GM19397 (cell line): ENCODE data around the gene EVC2.
"Not testable (repeated sequence)": the region's sequence is repeated elsewhere in the genome, so short reads cannot be mapped to it uniquely, and the experiment has no call there.

ENCODE experiments used
- ATAC-seq: cut with Tn5 transposase; IDR thresholded peaks from one replicate; pipeline ENCODE4 v1.9.1; 2021; ENCODE audit warnings: mild to moderate bottlenecking, moderate library complexity; ENCODE audit not compliant: unreplicated experiment

Gene EVC2

DNA sequence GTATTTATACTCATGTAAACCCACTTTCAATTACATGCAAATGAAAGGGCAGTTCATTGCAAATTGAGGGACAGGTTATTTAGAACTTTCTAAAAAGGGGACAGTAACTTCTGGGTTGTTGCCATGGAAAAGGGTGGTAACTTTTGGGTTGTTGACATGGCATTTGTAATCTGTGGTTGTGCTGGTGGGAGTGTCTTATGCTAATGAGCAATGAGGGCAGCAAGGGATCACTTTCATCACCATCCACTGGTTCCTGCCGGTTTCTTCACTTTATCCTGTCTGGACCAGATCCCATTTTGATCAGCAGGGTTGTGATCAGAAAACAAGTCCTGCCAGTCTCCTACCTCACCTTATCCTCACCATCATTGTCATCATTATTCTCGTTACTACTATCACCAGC lies 34.6 kb upstream of the EVC2 start:
- no peak for ATAC-seq

DNA sequence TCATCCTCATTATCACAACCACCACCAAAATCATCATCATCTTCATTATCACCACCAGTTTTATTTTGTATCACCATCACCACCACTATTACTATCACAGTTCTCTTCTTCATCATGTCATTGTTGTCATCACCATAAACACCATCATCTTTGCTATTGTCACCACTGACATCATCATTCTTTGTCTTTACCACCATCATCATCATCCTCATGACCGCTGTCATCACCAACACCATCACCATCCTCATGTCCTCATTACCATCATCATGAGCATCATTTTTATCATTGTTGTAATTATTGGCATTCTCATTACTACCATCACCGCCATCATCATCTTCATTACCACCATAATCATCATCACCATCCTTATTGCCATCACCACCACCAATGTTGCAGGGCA lies 34.0 kb upstream of the EVC2 start:
- ATAC-seq, result no peak

DNA sequence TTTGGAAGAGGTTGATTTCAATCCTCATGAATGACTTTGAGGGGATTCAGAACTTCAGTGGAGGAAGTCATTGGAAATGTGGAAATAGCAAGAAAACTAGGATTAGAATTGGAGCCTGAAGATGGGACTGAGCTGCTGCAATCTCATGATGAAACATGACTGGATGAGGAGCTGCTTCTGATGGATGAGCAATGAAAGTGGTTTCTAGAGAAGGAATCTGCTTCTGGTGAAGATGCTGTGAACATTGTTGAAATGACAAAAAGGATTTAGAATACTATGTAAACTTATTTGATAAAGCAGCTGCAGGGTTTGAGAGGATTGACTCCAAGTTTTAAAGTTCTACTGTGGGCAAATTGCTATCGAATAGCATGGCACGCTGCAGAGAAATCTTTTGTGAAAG lies 29.7 kb upstream of the EVC2 start:
- ATAC-seq, result no peak

DNA sequence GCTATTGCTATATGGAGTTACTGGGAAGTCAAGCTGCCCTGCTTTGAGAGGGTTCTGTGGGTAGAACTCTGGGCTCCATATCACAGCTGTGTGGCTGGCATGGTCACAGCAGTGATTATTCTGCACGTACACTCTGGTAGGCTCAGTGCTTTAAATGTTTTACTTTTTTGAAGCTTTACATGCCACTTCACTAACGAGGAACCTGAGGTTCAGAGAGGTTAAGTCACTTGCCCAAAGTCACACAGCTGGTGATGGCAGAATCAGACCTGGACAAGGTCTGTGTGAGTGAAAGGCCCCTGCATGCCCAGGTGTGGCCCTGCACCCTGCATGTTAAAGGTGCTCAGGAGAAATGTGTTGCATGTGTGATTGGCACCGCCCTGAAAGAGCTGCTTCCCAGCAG lies 27.1 kb upstream of the EVC2 start:
- ATAC-seq, result no peak

DNA sequence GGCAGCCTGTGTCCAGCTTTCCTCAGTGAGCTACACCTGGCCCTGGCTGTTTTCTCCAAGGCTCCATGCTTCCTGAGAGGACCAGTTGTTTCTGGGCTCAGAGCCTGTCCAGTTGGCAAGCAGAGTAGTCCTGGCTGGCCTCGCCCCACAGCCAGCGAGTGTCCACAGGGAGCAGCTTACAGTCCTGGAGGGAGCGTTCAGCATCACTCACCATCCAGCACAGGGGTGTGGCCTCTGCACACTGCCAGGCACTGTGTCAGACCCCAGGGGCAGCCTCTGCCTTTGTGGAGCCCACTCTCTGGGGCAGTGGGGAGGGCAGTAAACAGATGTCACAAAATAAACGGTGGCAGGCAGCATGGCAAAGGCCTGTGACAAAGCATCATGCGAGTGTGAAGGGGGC lies 26.5 kb upstream of the EVC2 start:
- ATAC-seq, result no peak

DNA sequence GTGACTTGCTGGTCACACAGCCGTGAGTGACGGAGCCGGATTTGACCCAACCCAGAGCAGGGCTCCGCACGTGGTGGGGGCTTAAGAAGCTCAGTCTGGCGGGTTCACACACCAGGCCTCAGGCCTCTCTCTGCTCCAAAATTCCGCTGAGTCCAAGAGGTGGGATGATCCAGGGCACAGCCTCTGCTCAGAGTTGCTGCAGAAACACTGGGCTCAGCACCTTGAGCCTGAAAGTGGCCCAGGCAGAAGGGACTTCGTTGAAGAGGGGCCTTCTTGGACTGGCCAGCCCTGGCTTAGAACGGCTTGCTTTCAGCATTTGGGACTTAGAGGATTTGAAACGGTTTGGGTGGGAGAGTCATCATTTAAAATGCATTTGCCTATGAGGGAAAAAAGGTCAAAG lies 23.8 kb upstream of the EVC2 start:
- no peak for ATAC-seq

DNA sequence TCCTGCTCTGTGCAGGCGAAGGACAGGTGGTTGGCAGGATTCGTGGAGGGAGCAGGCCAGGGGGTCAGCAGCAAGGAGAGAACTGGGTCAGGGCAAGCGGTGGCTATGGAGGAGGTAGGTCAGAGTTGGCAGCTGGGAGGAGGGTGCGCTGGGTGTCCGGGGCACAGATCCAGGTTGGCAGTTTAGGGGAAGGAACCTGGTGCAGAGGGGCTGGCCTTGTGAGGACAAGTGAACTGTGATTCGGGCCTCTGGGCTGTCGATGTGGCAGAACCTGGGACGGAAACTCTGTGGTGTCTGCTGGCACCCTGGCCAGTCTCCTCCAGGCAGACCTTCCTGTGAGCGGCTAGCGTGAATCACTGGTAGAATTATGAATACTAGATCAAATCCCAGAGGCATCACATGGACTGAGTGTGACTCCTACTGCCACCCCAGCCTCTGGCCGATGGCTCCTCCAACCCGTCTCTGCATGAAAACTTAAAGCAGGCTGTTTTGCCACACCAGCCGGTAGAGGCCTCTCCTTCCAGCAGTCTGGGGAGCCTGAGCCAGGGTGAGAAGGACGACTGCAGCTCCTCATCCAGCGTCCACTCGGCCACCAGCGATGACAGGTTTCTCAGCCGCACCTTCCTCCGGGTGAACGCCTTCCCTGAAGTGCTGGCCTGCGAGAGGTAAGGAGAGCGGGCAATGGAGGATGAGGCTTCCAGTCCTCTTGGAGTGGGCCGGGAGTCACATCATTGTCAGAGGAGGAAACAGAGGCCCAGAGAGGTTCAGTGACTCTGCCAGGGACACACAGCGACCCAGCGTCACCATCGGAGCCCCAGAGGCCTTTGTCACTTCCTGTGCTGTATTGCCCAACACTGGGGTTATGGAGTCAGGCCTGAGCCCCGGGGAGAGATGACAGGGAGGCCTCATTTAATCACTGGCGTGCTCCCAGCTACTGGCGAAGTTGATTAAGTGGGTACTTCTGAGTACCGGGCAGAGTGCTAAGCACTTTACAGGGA lies 22.9 kb upstream of the EVC2 start:
- no peak for ATAC-seq

DNA sequence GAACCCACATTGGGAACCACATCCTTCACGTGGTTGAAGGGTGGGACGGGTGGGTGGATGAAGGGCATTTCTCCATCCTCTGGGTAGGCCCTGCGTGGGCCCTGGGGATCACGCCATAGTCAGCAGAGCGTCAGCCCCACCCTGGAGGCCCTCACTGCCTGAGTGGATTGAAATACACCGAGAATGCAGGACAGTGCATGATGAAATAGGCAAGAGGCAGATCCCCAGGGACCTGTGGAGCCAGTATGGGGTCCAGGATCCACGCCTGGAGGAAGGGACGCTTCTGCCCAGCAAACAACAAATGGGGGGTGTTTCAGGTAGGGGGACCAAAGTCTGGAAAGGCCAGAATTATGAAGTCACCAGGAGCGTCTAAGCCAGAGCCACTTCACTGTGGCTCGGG lies 22.1 kb upstream of the EVC2 start:
- ATAC-seq, result no peak

DNA sequence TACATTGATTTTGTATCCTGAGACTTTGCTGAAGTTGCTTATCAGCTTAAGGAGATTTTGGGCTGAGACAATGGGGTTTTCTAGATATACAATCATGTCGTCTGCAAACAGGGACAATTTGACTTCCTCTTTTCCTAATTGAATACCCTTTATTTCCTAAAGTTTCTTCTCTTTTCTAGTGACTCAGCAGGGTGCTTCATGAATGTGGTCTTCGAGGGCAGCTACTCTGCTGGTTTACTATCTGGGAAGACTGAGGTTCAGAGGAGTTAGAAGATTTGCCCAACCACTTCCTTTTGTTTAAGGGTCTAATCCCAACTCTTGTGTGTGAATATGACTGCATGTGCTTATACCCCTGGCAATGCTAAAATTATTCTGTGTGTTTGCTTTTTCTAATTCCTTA lies 20.1 kb upstream of the EVC2 start:
- ATAC-seq, result not testable (repeated sequence)

DNA sequence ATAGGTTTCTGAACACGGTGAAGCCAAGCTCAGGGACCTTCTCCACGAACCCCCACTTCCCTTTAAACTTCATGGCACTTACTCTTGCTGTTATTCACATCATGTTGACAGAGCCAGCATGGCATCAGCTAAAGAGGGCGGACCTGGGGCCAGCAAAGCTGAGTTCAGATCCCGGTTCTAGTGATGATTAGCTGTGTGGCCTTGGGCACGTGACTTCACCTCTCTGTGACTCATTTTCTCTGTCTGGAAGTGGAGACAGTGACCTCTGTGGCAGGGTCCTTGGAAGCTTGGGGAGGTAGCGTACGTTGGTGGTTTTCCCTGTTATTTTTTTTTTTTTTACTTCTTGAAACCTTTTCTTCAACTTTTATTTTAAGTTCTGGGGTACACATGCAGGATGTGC lies 16.0 kb upstream of the EVC2 start:
- no peak for ATAC-seq

DNA sequence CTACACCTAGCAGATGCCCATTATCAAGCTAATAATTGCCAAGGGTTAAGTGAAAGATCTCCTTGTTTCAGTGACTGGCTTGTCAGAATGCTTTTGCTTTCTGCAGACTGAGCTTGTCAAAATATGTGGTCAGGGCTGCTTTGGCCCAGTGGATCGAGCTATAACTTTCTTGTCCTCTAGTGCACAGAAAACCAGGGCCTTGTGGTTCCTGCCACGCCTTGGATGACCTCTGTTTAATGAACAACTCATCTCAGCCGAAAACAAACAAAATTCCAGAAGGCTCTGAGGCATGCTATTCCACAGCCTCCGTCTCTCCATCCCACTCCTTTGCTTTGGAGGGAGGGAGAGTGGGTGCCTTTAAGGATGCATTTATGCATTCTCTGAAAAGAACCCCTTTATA lies 14.0 kb upstream of the EVC2 start:
- ATAC-seq, result no peak

DNA sequence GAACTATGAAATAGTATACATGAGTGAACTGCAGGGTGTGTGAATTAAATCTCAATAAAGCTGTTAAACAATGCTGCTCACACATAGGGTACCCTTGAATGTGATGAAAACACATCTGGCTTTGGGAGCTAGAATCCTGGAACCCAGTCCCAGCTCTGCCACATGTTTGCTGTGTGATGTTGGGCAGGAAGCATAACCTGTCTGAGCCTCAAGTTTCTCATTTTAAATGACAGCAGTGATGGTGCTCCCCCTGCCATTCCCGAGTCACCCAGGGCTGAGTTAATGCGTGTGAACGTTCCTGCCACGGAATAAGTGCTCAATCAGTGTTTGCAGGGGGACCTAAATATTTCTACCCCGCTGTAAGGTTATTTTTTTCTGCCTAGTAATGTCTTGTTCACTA lies 13.6 kb upstream of the EVC2 start:
- ATAC-seq, result no peak

DNA sequence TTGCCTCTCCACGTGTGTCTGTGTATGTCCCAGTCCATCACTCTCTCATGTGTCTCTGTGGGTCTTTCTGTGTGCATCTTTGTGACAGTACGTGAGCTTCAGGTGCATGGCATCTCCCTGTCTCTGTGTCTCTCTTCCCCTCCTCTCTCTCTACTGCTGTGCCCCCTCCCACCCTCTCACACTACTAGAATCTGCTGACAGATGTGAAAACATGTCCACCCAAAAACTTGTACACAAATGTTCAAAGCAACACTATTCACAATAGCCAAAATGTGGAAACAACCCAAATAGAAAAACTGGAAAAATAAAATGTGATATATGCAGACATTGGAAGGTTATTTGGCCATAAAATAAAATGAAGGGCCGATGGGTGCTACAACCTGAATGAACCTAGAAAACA lies 12.6 kb upstream of the EVC2 start:
- ATAC-seq, result no peak

DNA sequence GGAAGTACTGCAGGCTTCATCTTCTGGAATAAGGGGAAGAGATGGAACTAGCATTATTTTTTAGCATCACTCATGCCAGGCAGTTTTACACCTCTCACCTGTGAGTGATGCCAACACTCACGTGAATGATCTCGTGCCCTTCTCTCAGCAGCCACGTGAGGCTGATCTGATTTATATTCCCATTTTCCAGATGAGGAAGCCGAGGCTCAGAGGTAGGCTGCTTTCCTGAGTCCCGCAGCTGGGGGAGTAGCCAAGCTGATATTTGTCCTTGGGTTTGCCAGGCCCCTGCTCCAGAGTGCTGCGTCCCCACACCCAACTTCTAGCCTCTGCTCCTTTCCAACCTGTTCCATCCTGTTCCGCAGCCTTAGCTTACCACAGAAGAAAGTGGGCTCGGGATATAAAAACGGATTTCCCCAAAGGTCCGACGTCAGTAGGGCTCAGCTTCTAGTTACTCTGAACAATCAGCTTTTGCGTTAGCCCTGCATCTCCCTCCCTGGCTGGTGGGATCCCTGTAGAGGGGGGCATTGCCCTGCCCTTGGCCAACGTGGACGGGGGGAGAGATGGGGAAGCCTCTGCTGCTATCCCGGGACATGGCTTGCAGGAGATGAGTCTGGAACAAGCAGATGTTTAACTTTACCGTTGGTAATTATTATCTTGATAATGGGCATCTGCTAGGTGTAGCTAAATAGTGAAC lies 11.9 kb upstream of the EVC2 start:
- no peak for ATAC-seq

DNA sequence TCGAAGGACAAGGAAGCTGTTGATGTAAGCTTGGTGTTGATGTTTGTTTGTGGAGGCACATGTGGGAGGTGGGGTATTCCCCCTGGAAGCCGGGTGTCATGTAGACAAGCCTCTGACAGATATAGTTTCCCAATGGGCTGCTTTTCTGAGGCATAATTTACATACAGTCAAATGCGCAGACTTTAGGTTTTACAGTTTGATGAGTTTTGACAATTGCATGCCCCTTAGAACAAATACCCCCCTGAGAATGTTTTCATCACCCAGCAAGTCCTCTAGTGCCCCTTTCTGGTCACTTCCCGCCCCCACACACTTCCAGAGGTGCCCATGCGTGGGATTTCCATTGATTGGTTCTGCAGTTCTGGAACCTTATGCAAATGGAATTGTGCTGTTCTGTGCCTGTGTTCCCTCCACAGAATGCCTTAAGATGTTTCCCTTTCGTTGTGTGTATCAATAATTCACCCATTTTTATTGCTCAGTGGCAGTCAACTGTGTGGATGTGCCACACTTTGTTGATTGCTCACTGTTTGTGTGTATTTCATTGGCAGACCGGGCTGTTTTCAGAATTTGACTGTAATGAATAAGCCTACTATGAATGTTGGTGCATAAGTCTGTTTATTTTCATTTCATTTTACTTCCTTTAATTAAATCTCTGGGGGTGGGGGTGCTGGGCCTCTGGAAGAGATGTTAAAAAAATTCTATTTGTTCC lies 11.1 kb upstream of the EVC2 start:
- no peak for ATAC-seq

DNA sequence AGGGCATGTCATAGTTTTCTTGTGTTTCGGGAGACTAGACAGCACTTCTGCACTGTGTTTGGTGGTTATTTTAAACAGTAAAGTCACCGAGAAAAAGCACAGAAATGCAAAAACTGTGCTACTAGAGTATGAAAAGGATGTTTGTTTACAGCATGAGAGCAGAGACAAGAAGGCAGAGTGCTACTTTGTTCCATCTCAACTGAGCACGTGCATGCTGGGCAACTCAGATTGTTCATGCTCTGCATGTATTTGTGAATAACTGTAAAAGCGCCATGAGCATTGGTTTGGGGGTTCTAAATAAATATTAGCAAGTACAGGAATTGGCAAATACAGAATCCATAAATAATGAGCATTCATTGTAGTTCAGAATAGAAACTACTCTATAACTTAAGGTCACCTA lies 10.1 kb upstream of the EVC2 start:
- ATAC-seq, result no peak

DNA sequence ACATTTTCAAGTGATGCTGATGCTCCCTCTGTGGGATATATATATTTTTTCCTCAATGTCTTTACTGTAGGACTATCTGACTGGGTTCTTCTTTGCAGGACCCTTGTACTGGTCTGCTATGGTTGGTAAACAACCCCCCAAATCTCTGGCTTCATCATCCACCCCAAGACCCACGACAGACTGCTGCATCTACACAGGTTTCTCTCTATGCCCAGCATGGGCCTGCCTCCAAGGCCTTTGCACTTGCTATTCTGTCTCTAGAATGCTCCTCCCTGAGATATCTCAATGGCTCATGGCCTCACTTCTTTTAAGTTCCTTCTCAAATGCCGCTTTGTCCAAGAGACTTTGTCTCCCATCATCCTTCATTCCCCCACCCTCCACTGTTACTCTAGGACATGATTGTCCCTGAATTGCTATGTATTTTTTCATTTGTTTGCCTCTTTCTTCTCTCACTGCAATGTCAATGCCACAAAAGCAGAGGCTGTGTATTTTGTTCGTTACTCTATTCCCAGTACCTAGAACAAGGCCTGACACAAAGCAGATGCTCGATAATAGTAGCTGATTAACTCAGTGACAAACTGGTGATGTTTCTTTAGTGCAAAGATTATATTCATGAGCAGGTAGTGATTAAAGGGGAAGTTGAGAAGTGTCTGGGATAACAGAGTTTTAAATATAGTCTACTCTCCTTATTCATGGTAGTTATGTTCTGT lies 9.2 kb upstream of the EVC2 start:
- ATAC-seq, result no peak

DNA sequence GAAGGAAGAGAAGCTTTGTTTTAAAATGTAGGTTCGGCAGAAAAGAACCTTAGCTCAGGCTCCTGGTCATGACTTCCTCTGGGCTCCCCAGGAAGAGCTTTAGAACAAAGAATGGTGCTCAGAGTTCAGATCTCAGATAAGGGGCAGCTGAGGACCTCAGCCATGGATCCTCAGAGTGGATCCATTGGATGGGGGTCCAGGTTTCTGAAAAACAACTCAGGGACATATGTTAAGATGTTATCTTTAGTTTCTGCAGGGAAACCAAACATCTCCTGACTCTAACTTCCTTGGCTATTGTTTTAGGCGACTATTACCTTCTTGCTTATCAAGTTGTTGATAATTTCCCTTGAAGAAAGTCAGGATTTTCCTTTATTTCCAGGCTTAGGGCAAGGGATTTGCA lies 8.0 kb upstream of the EVC2 start:
- ATAC-seq, result no peak

DNA sequence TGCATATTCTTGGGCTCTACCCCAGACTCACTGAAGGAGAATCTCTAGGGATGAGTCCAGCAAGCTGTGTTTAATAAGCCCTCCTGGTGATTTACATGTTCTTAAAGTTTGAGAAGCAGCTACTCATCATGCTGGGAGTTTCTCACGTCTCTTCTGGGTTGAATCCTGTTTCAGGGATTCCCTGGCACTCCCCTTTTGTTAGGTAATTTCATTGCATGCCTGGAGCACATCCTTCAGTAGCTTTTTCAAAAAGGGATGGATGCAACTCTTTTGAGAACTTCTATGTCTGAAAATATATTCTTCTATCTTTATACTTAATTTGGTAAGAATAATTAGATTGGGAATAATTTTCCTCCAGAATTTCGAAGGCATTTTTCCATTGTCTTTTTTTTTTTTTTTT lies 7.0 kb upstream of the EVC2 start:
- no peak for ATAC-seq

DNA sequence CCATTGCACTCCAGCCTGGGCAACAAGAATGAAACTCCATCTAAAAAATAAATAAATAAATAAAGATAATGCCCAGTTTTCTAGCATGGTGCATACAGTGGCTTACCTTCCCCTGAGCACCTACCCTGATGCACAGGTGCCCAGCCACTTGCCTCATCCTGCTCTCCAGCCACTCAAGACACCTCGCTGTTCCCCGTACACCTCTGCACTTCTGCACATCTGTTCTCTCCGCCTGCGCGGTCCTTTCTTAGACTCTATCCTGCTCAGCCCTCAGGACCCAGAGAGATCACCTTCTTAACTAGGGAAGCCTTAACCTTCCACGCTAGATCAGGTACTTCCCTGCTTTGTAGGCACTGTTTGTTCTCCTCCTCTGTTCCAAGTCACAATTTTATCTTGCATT lies 5.5 kb upstream of the EVC2 start:
- ATAC-seq, result no peak

DNA sequence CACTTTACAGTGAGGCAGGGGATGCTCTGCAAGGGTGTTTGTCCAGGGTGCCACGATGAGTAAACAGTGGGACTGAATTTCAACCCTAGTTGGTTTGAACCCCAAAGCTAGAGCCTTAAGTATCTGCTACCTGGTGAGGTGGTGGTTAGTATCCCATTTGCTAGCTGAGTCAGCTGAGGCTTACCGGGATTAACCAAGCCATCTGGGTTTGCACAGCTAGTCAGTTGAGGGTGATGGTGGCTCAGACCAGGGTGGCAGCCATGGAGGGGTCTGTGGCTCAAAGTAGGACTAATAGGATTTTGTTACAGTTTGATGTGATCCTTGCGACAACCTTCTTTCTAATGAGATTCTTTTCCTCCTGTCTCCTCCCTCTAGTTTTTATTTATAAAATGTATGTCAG lies 4.6 kb upstream of the EVC2 start:
- no peak for ATAC-seq
